ENCODE results near the gene MAFF.

- TF ChIP-seq, protein P1, sequence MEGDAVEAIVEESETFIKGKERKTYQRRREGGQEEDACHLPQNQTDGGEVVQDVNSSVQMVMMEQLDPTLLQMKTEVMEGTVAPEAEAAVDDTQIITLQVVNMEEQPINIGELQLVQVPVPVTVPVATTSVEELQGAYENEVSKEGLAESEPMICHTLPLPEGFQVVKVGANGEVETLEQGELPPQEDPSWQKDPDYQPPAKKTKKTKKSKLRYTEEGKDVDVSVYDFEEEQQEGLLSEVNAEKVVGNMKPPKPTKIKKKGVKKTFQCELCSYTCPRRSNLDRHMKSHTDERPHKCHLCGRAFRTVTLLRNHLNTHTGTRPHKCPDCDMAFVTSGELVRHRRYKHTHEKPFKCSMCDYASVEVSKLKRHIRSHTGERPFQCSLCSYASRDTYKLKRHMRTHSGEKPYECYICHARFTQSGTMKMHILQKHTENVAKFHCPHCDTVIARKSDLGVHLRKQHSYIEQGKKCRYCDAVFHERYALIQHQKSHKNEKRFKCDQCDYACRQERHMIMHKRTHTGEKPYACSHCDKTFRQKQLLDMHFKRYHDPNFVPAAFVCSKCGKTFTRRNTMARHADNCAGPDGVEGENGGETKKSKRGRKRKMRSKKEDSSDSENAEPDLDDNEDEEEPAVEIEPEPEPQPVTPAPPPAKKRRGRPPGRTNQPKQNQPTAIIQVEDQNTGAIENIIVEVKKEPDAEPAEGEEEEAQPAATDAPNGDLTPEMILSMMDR (IDR thresholded peaks at IDR 0.05; ENCODE audit: borderline replicate concordance, extremely low read depth, low read length, poor library complexity, severe bottlenecking), result no peak
- TF ChIP-seq EZH2 (IDR thresholded peaks at IDR 0.05; ENCODE audit: borderline replicate concordance, low read depth, low read length, severe bottlenecking), result no peak
Measured at GRCh38 chr22:38233427-38233826, 31.6 kb downstream of the MAFF start.
